Measurements from ENCODE around the gene C17orf107. TPM values are rescaled to one million over a fixed set of nuclear protein-coding genes. Genes with fewer than 3 reads are reported as not detected.

Gene C17orf107
- total RNA-seq, 1 donor from 2014 or later, result 1.3 TPM

- no peak for ATAC-seq
Observed at GRCh38 chr17:4877089-4877488, 22.2 kb upstream of the C17orf107 start.

GRCh38 chr17:4879601-4880000, 19.7 kb upstream of the C17orf107 start:
- ATAC-seq, result no peak

GRCh38 chr17:4880857-4881256, 18.5 kb upstream of the C17orf107 start:
- ATAC-seq, result no peak

GRCh38 chr17:4881761-4882555, 17.4 kb upstream of the C17orf107 start:
- ATAC-seq, result peak; percentile 84

GRCh38 chr17:4884489-4884888, 14.8 kb upstream of the C17orf107 start:
- ATAC-seq, result no peak

- ATAC-seq, result no peak
Observed at GRCh38 chr17:4886830-4887229, 12.5 kb upstream of the C17orf107 start.

- no peak for ATAC-seq
Observed at GRCh38 chr17:4887581-4887980, 11.8 kb upstream of the C17orf107 start.

GRCh38 chr17:4891411-4892410, 7.6 kb upstream of the C17orf107 start:
- peak; percentile 3 for ATAC-seq

GRCh38 chr17:4892499-4893221, 6.7 kb upstream of the C17orf107 start:
- ATAC-seq, result no peak

GRCh38 chr17:4893272-4893671, 6.1 kb upstream of the C17orf107 start:
- no peak for ATAC-seq

GRCh38 chr17:4893721-4894560, 5.4 kb upstream of the C17orf107 start:
- ATAC-seq, result no peak

GRCh38 chr17:4895121-4895520, 4.2 kb upstream of the C17orf107 start:
- ATAC-seq, result no peak

- no peak for ATAC-seq
Observed at GRCh38 chr17:4895657-4896331, 3.5 kb upstream of the C17orf107 start.

- ATAC-seq, result no peak
Observed at GRCh38 chr17:4896332-4897197, 2.8 kb upstream of the C17orf107 start.

- no peak for ATAC-seq
Observed at GRCh38 chr17:4897198-4897687, 2.1 kb upstream of the C17orf107 start.

GRCh38 chr17:4897785-4898184, 1.6 kb upstream of the C17orf107 start:
- no peak for ATAC-seq

- ATAC-seq, result no peak
Observed at GRCh38 chr17:4898351-4898750, 985 bp upstream of the C17orf107 start.

- peak; percentile 0 for ATAC-seq
Observed at GRCh38 chr17:4898927-4899326, 409 bp upstream of the C17orf107 start.

- peak; percentile 0 for ATAC-seq
Observed at GRCh38 chr17:4900231-4901107, 1.1 kb downstream of the C17orf107 start.
